Body of pancreas (tissue), 4 donors: ENCODE measurements around the gene GRAMD4. TPM values are rescaled to one million over a fixed set of nuclear protein-coding genes. Genes with fewer than 3 reads are reported as not detected.

Source experiments
- ATAC-seq: fragments of 150-250 bp; one replicate; pipeline ENCODE4 v1.9.1; 2016
- DNase-seq, 4 donors: peaks; one replicate each; pipeline ENCODE4 v3.0.0-alpha.2; 2019
- H3K27ac ChIP-seq, 4 donors: fragments of 200-600 bp; sonication (generic); 1 replicate in 3 of 4; 2 replicates in 1 of 4; pipeline versions ENCODE4 v1.5.1 to v1.6.1; 2016 to 2019; ENCODE audit warnings: mild to moderate bottlenecking in 1 of 4, mixed read lengths in 1 of 4, moderate library complexity in 1 of 4
- H3K27me3 ChIP-seq, 2 donors: fragments of 200-600 bp; sonication (generic); one replicate each; pipeline ENCODE4 v1.6.0; 2016; ENCODE audit warnings: mild to moderate bottlenecking in 1 of 2
- H3K36me3 ChIP-seq, 2 donors: fragments of 200-600 bp; sonication (generic); replicated peaks in 1 of 2; 2 replicates each; pipeline ENCODE4 v1.5.1; 2016; ENCODE audit warnings: low read depth in 2 of 2; ENCODE audit not compliant: insufficient read depth in 1 of 2
- H3K4me1 ChIP-seq: fragments of 200-600 bp; sonication (generic); one replicate; pipeline ENCODE4 v1.6.0; 2016
- H3K4me3 ChIP-seq, 2 donors: fragments of 200-600 bp; sonication (generic); 1 replicate in 1 of 2; 2 replicates in 1 of 2; pipeline ENCODE4 v1.5.1; 2016 to 2019
- H3K9me3 ChIP-seq, 3 donors: fragments of 200-600 bp; sonication (generic); 1 replicate in 2 of 3; 2 replicates in 1 of 3; pipeline ENCODE4 v1.5.1; 2016
- POLR2A ChIP-seq, 3 donors: fragments of 450-650 bp; IDR thresholded peaks; one replicate each; pipeline ENCODE4 v1.6.1; 2016; ENCODE audit warnings: antibody characterized with exemption in 3 of 3, mild to moderate bottlenecking in 2 of 3
- WGBS, 2 donors: methylation state at CpG; one replicate each; pipeline ENCODE4 v1.1.5; 2017; 5-methylcytosine and 5-hydroxymethylcytosine counted together
- intact Hi-C: fragments of 100-400 bp; cut with DNase I; formaldehyde crosslinking; loops from one replicate; pipeline ENCODE4 v1.15.1; 2023
- total RNA-seq, 2 donors: library from RNA; depleted of rRNA; stranded (reverse); fragments of >200 nt; gene quantifications; one replicate each; pipeline ENCODE4 v1.1.0, GENCODE V29; 2016
- TF ChIP-seq, protein P1 (sequence below), 7 experiments: fragments of 450-650 bp in 4 of 7; fragments of 200-600 bp in 3 of 7; sonication (generic) in 3 of 7; IDR thresholded peaks; one replicate each; pipeline ENCODE4 v1.5.1; 2016 to 2019; ENCODE audit warnings: antibody characterized with exemption in 7 of 7

GRAMD4 gene
- total RNA-seq, 2 donors from 2014 or later, result 29.3 to 62.3 TPM

DNA sequence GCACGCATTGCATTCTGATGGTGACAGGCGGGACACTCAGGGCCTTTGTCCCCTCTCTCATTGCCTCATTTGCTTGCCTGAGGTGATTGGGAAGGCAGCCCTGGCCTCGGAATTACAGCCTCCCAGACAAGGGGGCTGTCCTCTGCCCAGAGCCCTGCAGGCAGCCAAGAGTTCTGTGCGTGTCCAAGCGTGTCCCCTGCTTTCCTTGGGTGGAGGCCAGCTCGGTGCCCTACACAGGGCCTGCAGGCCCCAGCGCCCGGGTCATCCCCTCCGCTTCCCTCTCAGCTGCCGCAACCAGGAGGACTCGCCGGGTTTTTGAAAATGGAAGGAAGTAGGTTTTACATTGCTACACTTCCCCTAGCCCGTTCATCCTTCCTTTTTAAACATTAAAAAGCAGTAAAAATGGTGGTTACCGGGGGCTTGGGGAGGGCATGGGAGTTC is 1.9 kb downstream of the GRAMD4 start:
- 79 to 81% methylated on average over 11 to 14 of the region's 14 CpGs for WGBS, 2 donors

DNA sequence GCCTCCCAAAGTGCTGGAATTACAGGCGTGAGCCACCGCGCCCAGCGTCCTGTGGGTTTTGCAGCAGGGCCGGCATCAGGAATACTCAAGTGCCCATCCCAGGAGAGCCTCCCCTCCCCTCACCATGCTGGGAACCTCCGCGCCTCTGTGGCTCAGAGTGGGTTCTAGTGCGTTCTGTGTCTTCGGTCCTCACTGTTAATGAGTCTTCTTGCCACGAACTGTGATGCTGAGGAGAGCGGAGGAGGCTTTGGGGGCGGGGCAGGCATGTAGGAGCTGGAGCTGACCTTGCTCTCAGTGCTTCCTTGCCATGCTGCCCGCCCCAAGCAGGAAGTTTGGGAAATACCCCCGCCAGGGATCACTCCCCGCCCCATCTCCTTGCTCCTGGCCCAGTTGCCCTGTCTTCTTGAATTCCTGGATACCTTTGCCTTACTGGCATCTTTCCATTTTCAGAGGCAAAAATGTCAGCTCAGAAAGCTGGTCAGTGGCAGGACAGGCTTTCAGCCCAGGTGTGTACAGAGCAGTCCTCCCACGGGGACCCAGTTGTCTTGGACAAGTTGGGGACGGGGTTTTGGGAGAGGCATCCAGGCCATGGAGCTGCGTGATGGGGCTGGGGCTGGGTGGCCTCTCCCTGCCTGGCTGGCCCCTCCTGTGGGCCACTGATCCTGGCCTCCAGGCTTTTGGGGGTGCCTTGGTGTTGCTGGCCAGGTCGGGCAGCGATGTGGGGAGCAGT is 5.1 kb downstream of the GRAMD4 start:
- Histone ChIP-seq H3K9me3 (no peaks in the 10 kb centered on the region), H3K27ac (no peak overlapping the region), H3K4me3 (no peak overlapping the region), H3K27me3 (no peaks in the 10 kb centered on the region), H3K36me3 (peaks cover 0 to 2% of the 10 kb centered on the region in 2 donors), H3K4me1 (no peaks in the 10 kb centered on the region)
- DNase-seq (no peak), ATAC-seq (no peak)
- 91 to 92% methylated on average over 15 to 20 of the region's 20 CpGs for WGBS, 2 donors
- TF ChIP-seq, protein P1, sequence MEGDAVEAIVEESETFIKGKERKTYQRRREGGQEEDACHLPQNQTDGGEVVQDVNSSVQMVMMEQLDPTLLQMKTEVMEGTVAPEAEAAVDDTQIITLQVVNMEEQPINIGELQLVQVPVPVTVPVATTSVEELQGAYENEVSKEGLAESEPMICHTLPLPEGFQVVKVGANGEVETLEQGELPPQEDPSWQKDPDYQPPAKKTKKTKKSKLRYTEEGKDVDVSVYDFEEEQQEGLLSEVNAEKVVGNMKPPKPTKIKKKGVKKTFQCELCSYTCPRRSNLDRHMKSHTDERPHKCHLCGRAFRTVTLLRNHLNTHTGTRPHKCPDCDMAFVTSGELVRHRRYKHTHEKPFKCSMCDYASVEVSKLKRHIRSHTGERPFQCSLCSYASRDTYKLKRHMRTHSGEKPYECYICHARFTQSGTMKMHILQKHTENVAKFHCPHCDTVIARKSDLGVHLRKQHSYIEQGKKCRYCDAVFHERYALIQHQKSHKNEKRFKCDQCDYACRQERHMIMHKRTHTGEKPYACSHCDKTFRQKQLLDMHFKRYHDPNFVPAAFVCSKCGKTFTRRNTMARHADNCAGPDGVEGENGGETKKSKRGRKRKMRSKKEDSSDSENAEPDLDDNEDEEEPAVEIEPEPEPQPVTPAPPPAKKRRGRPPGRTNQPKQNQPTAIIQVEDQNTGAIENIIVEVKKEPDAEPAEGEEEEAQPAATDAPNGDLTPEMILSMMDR (IDR thresholded peaks at IDR 0.05), result no peak
- TF ChIP-seq POLR2A (IDR thresholded peaks at IDR 0.05), result no peak
- intact Hi-C loops, result no loop called here

More for the DNA sequence above, 1.9 kb downstream of the GRAMD4 start:
- peak in 1 of 4 donors; percentile 61 for DNase-seq
- Histone ChIP-seq H3K27ac (no peak overlapping the region), H3K4me3 (no peak overlapping the region), H3K27me3 (no peaks in the 10 kb centered on the region), H3K9me3 (no peaks in the 10 kb centered on the region), H3K4me1 (peaks cover 21% of the 10 kb centered on the region), H3K36me3 (peaks cover 0 to 2% of the 10 kb centered on the region in 2 donors)
- no peak for ATAC-seq
- no peak for TF ChIP-seq POLR2A (IDR thresholded peaks at IDR 0.05)
- TF ChIP-seq, protein P1 (IDR thresholded peaks at IDR 0.05), result no peak
- intact Hi-C loops, result no loop called here

DNA sequence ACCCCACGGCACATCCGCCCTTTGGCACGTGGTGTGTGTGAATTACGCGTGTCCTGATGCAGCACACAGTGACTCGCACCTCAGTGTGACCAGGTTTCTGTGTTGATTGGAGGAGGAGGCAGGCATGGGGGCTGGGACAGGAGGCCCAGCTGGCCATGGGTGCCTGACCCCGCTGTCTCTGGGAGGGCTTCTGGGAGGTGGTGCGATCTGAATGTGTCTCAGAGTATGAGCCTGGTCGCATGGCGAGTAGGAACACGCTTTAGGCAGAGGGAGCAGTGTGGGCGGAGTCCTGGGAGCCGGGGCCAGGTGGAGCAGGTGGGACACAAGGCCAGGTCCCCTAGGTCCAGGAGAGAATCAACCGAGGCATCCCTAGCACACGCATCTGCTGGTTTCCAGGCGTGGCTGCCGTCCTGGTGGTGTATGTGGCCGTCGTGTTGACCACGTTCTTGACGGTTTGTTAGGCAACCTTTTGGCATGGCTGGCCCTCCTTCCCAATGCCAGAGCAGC is 5.7 kb downstream of the GRAMD4 start:
- H3K9me3 ChIP-seq, result no peaks in the 10 kb centered on the region
- no peak overlapping the region for H3K27ac ChIP-seq

GRCh38 chr22:46626356-46626755 is 6.2 kb downstream of the GRAMD4 start:
- Histone ChIP-seq H3K9me3 (no peaks in the 10 kb centered on the region), H3K27me3 (no peaks in the 10 kb centered on the region), H3K4me3 (no peak overlapping the region), H3K27ac (no peak overlapping the region), H3K36me3 (peaks cover 0 to 2% of the 10 kb centered on the region in 2 donors), H3K4me1 (no peaks in the 10 kb centered on the region)
- 94 to 96% methylated on average over 14 to 23 of the region's 23 CpGs for WGBS, 2 donors
- ATAC-seq (no peak), DNase-seq (no peak)
- no peak for TF ChIP-seq POLR2A (IDR thresholded peaks at IDR 0.05)
- TF ChIP-seq, protein P1 (IDR thresholded peaks at IDR 0.05), result no peak
- intact Hi-C loops, result no loop called here

More for the DNA sequence above, 5.7 kb downstream of the GRAMD4 start:
- ATAC-seq (no peak), DNase-seq (no peak)
- peaks cover 0 to 2% of the 10 kb centered on the region in 2 donors for H3K36me3 ChIP-seq
- no peak overlapping the region for H3K4me3 ChIP-seq
- no peaks in the 10 kb centered on the region for H3K4me1 ChIP-seq
- no peak for TF ChIP-seq POLR2A (IDR thresholded peaks at IDR 0.05)
- TF ChIP-seq, protein P1 (IDR thresholded peaks at IDR 0.05), result no peak
- no peaks in the 10 kb centered on the region for H3K27me3 ChIP-seq
- intact Hi-C loops, result no loop called here
- WGBS, 2 donors, result 88 to 90% methylated on average over 13 to 21 of the region's 21 CpGs
